Stimulated activated CD4-positive, alpha-beta T cell treated with anti-CD3 and anti-CD28 coated beads, Interleukin-1b, Interleukin-23, amount 100 ng/mL, for 1 hour (primary cell): ENCODE data around the gene NUPR1.
"Not testable (repeated sequence)": the region's sequence is repeated elsewhere in the genome, so short reads cannot be mapped to it uniquely, and the experiment has no call there.

Source experiments
- DNase-seq, 2 donors: peaks; one replicate each; pipeline ENCODE4 v3.0.0-alpha.2; 2020; ENCODE audit warnings: low read depth in 2 of 2

Gene NUPR1

GRCh38 chr16:28554634-28555423 is 16.1 kb upstream of the NUPR1 start:
- DNase-seq = no peak

GRCh38 chr16:28553776-28554633 is 15.2 kb upstream of the NUPR1 start, which contains the start of gene SGF29:
TSS of gene SGF29 (plus strand) at chr16:28553920. CDS start at chr16:28581070, 27,150 bp downstream.
- DNase-seq = peak; percentile 80 to 87

- DNase-seq = no peak
Observed at GRCh38 chr16:28549301-28549899, 10.6 kb upstream of the NUPR1 start.

GRCh38 chr16:28548306-28548802 is 9.6 kb upstream of the NUPR1 start:
- no peak for DNase-seq

- DNase-seq = no peak
Observed at GRCh38 chr16:28546626-28547025, 7.9 kb upstream of the NUPR1 start.

DNA sequence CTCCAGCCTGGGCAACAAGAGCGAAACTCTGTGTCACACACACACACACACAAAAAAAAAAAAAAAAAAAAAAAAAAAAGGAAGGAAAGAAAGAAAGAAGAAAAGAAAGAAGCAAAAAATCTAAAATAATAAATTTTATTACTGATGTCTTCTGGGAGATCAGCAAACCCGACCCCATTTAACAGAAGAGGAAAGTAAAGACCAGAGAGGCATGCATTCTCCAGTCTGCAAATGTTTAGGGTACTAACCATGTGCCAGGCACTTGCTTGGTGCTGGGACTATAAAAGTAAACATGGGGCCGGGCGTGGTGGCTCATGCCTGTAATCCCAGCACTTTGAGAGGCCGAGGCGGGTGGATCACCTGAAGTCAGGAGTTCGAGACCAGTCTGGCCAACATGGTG is 7.2 kb upstream of the NUPR1 start:
- DNase-seq = not testable (repeated sequence)

- no peak for DNase-seq
Observed at GRCh38 chr16:28544998-28545397, 6.2 kb upstream of the NUPR1 start.

DNA sequence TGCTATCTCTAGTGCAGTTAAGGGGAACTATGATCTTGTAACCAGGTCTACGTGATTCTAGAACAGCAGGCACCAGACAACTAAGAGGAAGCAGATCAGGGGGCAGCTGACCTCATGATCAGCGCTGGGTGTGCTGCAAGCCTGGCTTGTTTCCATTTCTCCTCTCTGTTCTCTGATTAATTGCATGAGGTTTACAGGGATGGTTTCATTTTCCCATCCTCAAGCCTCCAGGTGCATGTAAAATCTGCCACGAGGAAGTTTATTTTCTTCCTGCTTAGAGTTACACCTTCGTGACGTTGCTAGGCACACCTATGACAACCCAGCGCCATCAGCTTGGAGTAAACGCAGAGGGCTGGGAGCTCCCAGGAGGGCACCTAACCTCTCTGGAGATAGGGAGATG is 4.3 kb upstream of the NUPR1 start:
- DNase-seq = no peak

GRCh38 chr16:28542646-28543045 is 3.9 kb upstream of the NUPR1 start:
- DNase-seq = no peak

- no peak for DNase-seq
Observed at GRCh38 chr16:28540346-28540745, 1.6 kb upstream of the NUPR1 start.

GRCh38 chr16:28537964-28538732 is 626 bp downstream of the NUPR1 start:
- no peak for DNase-seq

GRCh38 chr16:28537076-28537475 is 1.7 kb downstream of the NUPR1 start:
- DNase-seq = no peak

DNA sequence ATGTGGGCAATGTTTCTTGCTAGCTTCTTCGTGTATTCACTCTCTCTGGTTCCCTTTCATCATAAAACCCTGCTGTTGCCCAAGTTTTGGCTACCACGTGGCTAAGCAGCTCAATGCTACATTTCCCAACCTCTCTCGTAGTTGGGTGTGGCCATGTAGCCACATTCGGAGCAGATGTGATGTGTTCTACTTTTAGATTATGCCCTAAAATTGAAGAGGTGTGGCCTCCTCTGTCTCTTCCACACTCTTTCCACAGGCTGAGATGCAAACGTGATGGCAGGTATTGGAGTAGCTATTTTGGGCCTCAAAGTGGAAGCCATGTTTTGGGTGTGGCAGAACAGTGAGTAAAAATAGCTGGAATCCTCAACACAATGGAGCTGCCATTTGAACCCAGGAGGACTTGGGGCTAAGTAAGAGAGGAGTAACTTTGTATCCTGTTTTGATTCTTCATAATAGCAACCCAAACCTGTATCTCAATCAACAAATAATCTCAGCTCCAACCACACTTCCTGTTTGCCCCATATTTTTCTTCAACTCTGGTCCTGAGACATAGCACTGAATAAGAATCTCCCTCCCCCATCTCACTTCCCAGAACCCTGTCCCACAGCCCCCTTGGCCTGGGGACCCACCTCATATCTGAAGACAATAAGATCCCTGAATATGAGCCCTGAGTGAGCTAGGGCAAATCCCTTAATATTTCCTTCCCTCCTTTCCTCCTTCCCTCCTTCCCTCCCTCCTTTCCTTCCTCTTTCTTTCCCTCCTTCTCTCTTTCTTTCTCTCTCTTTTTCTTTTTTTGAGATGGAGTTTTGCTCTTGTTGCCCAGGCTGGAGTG is 4.0 kb downstream of the NUPR1 start:
- no peak for DNase-seq

DNA sequence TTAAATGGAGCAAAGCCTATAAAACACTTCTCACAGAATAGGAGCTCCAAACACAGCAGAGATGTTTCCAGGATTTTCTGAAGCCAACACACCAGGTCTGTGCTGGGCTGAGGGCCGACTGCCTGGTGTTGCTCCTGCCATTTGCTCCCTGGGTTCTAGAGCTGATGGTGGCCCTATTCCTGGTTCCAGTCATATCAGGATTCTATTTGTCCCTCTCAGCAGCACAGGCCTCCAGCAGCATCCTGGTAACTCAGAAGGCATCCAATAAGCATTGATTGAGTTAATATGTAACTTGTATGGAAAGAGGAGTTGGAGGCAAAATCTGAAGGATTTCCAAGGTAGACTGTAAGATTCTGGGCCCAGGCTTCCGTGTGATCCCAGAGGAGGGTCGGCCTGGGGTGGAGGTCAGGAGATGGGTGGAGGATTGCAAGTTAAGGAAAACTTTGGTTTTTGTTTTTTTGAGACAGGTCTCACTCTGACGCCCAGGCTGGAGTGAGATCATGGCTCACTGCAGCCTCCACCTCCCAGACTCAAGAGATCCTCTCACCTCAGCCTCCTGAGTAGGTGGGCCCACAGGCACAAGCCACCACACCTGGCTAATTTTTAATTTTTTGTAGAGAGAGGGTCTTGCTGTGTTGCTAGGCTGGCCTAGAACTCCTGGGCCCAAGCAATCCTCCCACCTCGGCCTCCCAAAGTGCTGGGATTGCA is 5.7 kb downstream of the NUPR1 start:
- DNase-seq = no peak

GRCh38 chr16:28531777-28532744 is 6.7 kb downstream of the NUPR1 start:
- DNase-seq = no peak

DNA sequence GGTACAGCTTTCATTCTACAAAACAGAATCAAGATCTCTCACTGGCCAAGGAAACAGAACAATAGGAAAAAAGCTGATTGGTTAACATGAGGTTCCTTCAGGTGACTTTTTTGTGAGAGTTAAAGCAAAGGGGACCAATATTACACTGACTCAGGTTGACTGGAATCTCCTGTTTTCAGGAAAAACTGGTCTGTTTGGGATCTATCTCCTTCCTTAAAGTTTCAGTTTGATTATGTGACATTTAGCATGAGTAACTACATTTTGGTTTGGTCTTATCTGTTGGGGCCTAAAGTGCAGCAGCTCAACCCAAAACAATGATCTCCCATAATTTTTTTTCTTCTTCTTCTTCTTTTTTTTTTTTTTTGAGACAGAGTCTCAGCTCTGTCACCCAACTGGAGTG is 9.7 kb downstream of the NUPR1 start:
- DNase-seq = no peak

- DNase-seq = no peak
Observed at GRCh38 chr16:28528463-28528867, 10.3 kb downstream of the NUPR1 start.

DNA sequence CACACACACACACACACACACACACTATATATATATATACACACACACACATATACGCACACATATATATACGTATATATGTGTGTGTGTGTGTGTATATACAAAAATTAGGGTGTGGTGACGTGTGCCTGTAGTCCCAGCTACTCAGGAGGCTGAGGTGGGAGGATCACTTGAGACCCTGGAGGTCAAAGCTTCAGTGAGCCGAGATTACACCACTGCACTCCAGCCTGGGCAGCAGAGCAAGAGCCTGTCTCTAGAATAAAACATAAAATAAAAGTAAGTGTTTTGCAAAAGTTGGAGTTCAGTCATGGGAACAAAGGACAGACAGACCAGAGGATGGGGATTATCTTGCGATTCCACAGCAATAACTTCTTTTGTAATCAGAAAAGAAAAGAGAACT is 10.8 kb downstream of the NUPR1 start:
- no peak for DNase-seq
